ENCODE results near the gene AK9.
"Not testable (repeated sequence)": the region's sequence is repeated elsewhere in the genome, so short reads cannot be mapped to it uniquely, and the experiment has no call there.

AK9 gene

DNA sequence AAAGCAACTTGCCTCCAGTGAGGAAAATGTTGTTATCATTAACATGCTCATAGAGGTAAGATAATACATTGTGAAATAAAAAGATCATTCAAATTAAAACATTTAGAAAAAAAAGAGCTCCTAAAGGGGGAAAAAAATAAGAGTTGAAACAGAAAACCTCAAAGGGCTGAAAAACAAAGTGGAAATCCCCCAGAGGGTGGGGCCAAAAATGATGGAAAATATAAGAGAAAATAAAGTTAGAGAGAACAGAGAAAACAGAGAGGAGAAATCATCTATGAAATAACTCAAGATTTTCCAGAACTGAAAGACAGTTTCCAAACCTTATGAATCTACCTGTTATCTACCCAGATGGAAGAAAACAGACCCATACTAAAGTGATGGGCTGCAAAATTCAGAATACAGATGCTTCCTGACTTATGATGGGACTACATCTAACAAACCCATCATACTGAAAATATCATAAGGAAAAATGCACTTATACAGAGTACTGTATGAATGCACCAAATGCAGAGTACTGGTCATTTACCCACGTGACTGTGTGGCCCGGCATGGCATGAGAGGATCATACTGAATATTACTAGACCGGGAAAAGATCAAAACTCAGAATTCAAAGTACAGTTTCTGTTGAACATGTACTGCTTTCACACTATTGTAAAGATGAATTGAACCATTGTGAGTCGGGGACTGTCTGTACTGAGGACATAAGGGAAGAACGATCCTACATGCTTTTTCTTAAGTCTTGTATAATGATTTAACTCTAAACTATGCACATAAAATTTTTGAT is 212.0 kb downstream of the AK9 start:
- no peak for DNase-seq (ENCODE audit: low read depth)

DNA sequence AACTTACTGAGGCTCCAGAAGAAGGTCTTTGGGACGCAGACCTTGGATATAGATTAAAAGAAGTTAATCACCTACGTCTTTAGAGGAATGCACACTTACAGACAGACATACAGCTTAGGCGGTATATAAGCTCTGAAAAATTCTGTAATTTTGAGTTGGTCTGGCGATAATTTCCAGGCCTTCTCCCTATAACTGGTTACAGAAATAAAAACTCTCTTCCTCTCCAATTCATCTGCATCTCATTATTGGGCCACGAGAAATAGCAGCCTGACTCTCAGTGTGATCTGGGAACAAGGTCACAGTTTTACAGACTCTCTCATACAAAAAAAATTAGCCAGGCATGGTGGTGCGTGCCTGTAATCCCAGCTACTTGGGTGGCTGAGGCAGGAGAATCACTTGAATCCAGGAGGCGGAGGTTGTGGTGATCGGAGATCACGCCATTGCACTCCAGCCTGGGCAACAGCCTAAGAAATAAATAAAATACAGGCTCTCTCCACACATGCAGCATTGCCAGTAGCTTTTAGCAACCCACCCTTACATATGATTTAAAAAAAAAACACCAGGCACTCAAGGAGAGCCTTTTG is 212.7 kb downstream of the AK9 start:
- DNase-seq (ENCODE audit: low read depth), result no peak

DNA sequence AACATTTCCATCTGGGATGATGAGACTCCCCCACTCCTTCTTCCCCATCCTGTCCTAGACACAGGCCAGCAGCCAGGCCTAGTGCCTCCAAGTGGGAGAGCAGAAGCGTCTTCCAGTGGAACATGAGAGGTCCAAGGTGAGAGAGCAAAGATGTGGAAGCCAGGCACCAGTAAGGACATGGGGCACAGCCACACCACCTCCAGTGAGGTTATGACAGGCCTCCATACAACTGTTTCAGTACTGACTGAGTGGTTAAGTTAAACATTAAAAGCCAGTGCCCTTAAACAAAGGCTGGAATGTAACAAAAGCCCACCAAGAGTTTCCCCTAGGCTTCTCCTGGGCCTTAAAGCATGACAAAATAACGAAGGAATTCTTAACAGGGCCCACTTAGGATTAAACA is 213.3 kb downstream of the AK9 start:
- DNase-seq (ENCODE audit: low read depth), result no peak

DNA sequence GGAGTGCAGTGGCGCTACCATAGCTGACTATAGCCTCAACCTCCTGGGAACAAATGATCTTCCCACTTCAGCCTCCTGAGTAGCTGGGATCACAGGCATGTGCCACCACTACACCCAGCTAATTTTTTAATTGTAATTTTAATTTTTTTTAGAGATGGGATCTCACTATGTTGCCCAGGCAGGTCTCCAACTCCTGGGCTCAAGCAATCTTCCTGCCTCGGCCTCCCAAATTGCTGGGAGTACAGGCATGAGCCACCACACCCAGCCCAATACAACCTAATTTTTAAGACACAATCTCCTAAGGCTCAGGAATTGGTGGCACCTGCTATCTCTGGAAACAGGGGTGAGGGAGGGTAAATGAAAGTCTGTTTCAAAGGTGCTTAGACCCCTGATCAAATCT is 213.8 kb downstream of the AK9 start:
- DNase-seq (ENCODE audit: low read depth), result no peak

DNA sequence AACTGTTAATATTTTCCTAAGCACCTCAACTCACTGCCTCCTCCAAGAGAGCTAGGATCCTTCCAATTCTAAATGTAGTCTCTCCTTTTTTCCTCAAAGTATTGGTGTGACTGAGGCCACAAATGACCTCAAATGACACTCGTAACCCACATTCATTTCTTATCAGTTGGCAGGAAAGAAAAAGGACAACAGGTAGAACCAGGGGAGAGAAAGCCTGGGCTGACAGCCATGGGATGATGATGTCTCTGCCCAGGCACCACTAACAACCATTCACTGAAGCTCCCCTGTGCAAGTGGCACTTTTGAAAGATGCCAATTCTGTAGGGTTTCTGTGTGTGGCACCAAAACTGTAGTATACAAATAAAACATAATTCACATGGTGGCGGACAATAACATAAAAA is 215.4 kb downstream of the AK9 start:
- no peak for DNase-seq (ENCODE audit: low read depth)

DNA sequence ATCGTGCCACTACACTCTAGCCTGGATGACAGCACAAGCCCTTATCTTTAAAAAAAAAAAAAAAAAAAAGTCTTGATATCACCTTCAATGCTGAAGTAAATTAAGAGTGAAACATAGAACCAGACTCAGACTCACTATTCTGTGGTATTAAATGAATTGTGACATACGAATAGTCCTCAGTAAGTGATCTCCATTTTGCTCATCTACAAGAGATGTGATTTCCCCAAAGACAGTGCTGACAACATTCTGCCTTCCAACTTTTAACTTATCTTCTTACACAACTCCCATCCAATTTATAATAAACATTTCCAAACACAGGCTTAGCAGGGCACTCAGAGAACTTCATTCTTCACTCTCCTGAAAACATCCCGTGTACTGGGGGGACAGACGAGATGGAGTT is 216.0 kb downstream of the AK9 start:
- DNase-seq (ENCODE audit: low read depth), result no peak

DNA sequence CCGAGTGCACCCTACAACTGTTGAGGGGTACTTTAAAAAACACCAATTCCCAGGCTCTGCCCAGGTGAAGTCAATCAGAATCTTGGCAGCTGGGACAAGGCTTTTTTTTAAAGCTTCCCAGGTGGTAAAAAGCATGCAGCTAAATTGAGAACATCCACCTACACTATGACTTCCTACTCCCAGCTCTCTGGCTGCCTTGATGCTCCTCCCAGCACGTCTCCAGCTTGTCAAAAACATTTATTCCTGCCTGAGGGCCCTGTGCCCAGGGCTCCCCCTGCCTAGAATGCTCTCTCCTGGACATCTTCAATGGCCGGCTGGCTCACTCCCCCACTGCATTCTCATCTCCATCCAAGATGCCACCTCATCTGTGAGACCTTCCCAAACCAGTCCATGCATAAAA is 217.9 kb downstream of the AK9 start:
- DNase-seq (ENCODE audit: low read depth), result no peak

DNA sequence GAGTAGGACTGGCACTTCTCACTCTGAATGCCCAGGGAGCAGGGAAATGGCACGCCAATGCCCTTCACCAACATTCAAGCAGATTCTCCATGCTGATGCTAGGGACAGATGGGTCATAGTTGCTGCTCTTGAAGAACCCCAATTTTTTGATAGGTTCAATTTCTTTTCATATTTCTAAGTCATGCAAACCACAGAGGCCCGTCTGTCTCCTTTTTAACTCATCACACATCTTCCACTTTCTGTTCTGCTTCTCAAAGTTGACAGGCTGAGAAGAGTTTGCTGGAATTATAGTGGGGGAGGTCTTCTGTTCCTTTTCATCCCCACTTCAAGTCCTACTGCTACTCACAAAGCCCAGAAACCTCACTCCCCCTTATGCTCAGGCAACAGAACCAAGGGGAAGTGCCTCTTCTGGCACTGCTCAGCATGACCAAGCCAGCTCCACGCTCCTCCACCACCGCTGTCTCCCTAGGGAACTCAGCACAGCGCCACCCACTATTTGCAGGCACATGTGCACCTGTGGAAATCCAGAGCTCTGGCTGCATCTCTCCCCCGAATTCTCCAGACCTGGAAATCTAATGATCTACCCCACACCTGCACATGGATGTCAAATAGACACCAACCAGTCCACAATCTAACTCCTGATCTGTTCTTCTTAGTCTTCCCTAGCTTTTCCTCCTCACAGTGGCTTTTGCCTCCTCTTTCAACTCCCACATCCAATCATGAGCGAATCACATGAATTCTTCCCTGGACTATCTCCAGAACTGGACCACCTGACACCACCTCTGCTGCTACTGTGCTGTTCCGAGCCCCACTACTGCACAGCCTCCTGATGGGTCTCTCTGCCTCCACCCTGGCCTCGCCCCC is 218.6 kb downstream of the AK9 start:
- no peak for DNase-seq (ENCODE audit: low read depth)

DNA sequence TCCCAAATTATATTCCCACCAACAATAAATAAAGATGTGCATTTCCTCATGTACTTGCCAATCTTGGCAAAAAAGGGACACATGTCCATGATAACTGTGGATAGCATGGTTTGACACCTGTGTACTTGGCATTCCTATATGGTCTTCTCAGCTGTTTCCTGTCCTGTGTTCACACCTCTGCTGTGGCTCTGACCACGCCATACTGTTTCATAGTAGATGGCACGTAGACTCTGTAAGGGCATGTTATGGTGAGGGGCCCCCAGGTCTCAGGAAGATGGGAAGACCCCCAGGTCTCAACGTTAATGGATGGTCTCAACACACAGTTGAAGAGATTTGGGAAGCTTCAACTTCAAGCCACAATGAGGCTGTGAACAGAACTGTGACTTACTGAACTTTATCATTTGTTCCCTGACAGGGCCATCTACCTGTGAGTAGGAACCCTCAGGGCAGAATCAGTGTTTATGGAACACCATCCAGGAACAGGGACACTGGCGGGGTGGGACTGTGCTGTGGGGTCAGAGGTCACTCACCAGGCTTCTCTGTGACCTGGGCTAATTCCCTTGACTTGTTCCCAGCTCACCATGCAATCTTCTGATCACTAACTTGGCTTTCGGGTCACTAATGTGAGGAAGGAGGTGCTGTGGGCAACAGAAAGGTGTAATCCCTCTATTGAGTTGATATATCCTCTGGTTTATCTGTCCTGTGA is 219.7 kb downstream of the AK9 start:
- no peak for DNase-seq (ENCODE audit: low read depth)

DNA sequence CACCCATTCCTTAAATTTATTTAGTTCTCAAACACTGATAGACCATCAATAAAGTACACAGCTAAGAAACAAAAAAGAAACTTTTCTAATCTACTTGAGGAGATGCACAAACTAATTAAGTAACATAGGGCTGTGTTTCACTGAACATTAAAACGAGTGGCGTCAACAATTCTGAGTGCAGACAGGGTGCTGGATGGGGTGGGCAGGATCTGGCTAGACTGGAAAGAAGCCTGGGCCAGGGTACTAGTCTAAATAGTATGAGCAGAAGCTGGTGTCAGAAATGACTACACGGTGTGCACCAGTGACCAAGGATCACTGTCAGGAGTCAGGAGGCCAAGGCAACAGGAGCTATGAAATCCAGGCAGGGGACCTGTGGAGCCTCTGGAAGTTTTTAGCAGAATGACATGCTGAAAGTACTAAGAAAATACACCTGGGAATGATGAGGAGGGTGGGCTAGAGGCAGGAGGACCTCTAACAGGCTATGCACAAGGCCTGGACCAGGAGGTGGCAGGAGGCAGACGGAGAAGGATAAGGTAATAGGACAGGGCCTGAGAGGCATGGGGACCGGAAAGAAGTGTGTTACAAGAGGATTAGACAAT is 221.3 kb downstream of the AK9 start:
- no peak for DNase-seq (ENCODE audit: low read depth)

DNA sequence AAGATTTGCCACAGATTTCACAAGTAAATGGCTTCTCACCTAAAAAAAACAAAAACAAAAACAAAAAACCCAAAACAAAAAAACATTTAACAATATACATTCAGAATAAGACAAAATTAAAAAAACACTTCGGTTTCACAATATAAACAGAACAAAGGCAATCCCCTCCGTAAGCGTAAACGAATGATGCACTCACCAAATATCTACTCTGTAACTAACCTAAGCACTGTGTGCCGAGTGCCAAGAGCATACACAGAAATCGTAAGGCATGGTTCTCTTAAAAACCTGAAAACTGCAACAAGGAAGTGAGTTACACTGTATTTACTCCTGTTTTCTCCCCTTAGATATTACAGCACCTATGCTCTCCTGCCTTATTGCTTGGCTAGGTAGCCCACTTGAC is 223.3 kb downstream of the AK9 start:
- DNase-seq (ENCODE audit: low read depth), result no peak

DNA sequence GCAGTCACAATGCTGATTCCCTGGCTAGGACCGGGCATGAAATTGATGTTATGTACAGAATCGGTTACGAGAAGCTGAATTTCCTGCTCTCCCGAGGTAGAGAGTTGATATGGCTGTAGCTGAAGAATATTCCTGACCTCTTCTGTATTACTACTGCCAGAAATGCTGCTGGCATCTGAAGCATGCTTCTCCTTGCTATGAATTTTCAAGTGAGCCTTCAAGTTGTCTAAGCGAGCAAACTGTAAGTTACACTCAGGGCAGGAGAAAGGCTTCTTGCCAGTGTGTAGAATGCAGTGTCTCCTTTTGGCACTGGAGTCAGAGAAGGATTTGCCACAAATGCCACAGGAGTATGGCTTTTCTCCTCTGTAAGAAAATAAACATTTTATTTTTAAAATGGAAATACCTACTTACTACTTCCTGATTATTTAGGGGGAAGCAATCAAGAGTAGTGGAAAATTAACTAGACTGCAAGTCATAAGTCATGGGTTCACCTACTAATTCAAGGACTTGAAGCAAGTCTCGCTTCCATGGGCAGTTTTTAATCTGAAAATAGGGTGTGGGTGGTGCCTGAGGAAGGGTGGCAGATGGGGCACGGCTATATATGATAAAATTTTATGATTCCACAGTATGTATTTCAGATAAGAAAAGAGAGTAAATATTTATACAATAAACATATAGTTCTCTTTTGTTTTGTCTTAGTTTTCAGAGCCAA is 224.6 kb downstream of the AK9 start:
- DNase-seq (ENCODE audit: low read depth), result no peak

DNA sequence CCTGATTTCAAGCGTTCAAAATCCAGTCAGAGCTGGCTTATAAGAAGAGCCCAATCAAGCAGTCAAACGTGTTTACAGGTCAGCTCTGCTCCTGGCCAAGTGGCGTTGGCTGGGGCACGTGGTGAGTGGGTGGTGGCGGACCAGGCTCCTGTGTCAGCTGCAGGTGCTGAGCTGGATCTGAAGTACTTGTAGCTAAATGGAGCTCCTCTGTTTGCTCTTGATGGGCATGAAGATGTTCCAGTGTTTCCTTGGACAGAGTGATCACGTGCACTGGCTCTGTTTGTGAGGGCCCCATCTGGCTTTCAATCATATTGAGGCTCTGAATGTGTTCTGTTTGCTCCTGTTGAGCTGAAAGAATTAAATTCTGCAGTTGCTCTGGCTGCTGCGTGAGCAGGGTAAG is 225.2 kb downstream of the AK9 start:
- DNase-seq (ENCODE audit: low read depth), result no peak

DNA sequence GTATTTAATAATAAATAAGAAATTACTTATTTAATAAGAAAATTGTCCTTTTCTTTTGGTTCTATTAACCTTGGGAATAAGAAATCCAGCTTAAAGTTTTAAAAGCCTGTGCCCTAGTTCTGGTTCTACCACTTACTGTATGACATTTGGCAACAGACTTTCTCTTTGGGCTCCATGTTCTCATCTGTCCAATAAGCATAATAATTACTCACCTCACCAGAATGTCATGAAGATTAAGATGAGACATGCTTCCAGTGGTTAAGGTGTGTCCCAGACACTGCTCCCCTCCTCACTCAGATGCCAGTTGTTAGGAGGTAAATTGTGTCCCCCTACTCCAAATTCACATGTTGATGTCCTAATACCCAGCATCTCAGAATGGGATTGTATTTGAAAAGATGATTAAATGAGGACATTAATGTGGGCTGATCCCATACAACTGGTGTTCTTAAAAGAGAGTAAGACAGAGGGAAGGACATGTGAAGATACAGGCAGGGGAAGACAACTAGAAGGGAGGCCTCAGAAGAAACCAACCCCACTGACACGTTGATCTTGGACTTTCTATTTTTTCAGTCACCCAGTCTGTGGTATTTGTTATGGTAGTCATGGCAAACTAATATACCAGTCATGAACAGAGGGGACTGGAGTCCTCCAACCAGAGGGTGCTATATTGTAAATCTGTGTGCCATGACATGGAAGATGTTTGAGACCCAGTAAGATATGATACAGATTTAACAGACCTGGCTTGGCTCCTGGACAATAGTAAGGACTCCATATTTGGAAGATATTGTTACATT is 229.1 kb downstream of the AK9 start:
- no peak for DNase-seq (ENCODE audit: low read depth)

DNA sequence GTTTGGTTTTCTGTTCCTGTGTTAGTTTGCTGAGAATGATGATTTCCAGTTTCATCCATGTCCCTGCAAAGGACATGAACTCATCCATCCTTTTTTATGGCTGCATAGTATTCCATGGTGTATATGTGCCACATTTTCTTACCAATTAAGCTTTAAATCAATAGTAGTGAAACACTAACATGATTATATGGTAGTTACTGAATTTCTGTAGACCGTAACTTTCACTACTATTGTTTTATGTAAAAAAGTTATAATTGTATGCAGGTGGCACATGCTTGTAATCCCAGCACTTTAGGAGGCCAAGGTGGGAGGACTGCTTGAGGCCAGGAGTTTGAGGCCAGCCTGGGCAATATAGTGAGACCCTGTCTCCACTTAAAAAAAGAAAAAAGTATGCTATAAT is 229.8 kb downstream of the AK9 start:
- DNase-seq (ENCODE audit: low read depth), result not testable (repeated sequence)

DNA sequence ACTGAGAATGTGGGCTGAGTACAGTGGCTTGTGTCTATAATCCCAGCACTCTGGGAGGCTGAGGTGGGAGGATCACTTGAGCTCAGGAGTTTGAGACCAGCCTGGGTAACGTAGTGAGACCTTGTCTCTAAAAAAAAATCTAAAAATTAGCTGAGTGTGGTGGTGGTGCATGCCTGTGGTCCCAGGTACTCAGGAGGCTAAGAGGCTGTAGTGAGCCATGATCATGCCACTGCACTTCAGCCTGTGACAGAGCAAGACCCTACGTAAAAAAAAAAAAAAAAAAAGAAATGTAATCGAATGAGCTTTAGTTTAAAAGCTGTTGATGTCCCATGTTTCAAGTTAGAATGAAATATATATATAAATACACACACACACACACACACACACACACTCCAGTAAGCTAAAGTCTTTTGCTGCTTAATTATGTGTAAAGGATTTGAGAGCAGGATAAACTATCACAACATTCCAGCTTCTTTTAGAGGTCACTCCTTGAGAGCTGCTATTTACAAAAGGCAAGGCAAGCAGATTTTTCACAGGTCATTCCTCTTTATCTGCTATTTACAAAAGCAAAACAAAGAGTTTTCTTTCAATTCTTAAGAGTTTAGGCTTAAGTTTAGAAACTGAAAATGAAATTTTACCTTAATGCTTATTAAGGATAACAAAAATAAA is 230.7 kb downstream of the AK9 start:
- DNase-seq (ENCODE audit: low read depth), result no peak

DNA sequence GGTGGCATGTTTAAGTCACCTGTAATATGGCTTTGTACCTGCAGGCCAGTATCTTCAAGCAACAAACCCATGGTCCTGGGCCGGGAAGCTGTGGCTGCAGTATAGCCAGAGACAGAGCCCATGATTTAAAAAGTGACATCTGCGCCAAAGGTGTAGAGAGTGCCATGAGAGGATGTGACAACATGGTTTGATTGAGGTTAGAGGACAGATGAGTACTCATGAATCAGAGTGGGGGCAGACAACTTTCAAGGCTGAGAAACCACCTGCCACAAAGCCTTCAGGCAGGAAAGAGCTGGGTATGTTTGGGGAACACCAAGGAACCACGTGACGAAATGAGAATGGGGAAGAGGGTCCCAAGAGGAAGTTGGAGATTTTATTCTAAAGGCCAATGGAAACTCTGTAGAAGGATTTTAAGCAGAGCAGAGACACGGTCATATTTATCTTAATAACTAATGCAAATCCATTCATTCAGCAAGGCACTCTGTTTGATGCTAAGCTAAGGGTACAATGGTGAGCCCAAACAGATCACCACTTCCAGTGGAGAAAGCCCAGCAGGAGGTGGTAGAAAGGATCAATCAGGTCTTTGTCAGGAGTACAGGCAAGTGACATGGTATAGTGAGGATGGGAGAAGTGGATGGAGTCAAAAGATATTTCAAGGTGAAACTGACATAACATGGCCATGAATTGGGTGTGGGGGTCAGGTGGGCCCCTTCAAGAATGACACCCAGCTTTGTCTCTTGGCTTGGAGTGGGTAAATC is 232.0 kb downstream of the AK9 start:
- peak; percentile 29 for DNase-seq (ENCODE audit: low read depth)

DNA sequence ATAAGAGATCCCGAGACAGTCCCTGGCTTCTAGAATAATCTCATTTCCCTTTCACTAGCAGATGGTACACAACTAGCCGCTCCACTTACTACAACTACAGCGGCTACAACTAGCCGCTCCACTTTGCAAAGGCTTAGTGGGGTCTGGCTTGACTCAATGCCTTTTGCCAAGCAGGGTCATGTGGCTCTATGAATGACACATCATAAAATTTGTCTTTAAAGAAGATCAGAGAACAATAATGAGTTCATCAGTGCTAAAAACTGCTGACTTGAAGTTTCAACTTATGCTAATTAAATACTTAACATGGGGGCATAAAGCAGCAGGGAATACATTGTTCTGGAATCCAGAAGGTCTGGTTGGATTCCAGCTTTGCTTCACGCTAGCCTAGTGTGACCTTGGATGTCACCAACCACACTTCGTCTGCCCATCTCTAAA is 233.4 kb downstream of the AK9 start:
- no peak for DNase-seq (ENCODE audit: low read depth)

All from activated T-helper 9 cell treated with anti-CD3 and anti-CD28 coated beads, Interleukin-2, amount 50 U/mL, for 16 hours (primary cell).